ENCODE measurements around the gene KRTAP21-3. TPM values are rescaled to one million over a fixed set of nuclear protein-coding genes. Genes with fewer than 3 reads are reported as not detected.
"Not testable (repeated sequence)": the region's sequence is repeated elsewhere in the genome, so short reads cannot be mapped to it uniquely, and the experiment has no call there.

Gene KRTAP21-3
- total RNA-seq (not detected), polyA plus RNA-seq (ENCODE audit: insufficient read depth, low read depth, low replicate concordance) (not detected)
- long read RNA-seq, donor 1 = 0 reads
- long read RNA-seq, donor 2 = 0 reads
- long read RNA-seq, donor 3 = 0 reads
- long read RNA-seq, donor 4 = 0 reads
- long read RNA-seq, donor 5 = 0 reads
- long read RNA-seq, donor 6 = 0 reads
- long read RNA-seq, donor 7 = 0 reads
- long read RNA-seq, donor 8 = 0 reads
- long read RNA-seq, donor 9 = 0 reads
- long read RNA-seq, donor 10 = 0 reads

- H3K9me3 ChIP-seq (ENCODE audit: control insufficient read depth in 2 of 3, insufficient read depth in 1 of 3, low read length in 3 of 3) = no peaks in the 10 kb centered on the region
- no peaks in the 10 kb centered on the region for H3K36me3 ChIP-seq (ENCODE audit: control insufficient read depth in 2 of 3, insufficient read depth in 3 of 3, low read length in 3 of 3)
- no peak within 1 kb of the TSS for H3K27ac ChIP-seq (ENCODE audit: low read depth in 2 of 2, low read length in 2 of 2)
- H3K4me1 ChIP-seq (ENCODE audit: control insufficient read depth in 2 of 3, insufficient read depth in 2 of 3, low read depth in 1 of 3, low read length in 3 of 3) = no peaks in the 10 kb centered on the region
- intact Hi-C loops (cut with DNase I) = no loop called here
- H3K27me3 ChIP-seq (ENCODE audit: control insufficient read depth, insufficient read depth, low read length) = no peaks in the 10 kb centered on the region
- no peak for DNase-seq
- no peak for TF ChIP-seq CTCF (IDR thresholded peaks at IDR 0.05; ENCODE audit: borderline replicate concordance, extremely low read depth, insufficient read depth)
- no peak within 1 kb of the TSS for H3K9ac ChIP-seq (ENCODE audit: low read length in 3 of 3)
- H3K4me3 ChIP-seq (ENCODE audit: low read length in 3 of 3) = no peak within 1 kb of the TSS
- FAIRE-seq = no peak
These were observed at the start of gene KRTAP21-3 for GRCh38 chr21:30718239-30718909. KRTAP21-3 (minus strand) TSS chr21:30718777; CDS start chr21:30718759, 18 bp downstream.

GRCh38 chr21:30760776-30761175 lies 42.2 kb upstream of the KRTAP21-3 start:
- intact Hi-C loops (cut with DNase I) = no loop called here
- Histone ChIP-seq H3K27ac (ENCODE audit: low read depth in 2 of 2, low read length in 2 of 2) (no peak overlapping the region), H3K4me1 (ENCODE audit: control insufficient read depth in 2 of 3, insufficient read depth in 2 of 3, low read depth in 1 of 3, low read length in 3 of 3) (no peaks in the 10 kb centered on the region), H3K9ac (ENCODE audit: low read length in 3 of 3) (no peak overlapping the region), H3K4me3 (ENCODE audit: low read length in 3 of 3) (no peak overlapping the region), H3K27me3 (ENCODE audit: control insufficient read depth, insufficient read depth, low read length) (no peaks in the 10 kb centered on the region), H3K36me3 (ENCODE audit: control insufficient read depth in 2 of 3, insufficient read depth in 3 of 3, low read length in 3 of 3) (no peaks in the 10 kb centered on the region), H3K9me3 (ENCODE audit: control insufficient read depth in 2 of 3, insufficient read depth in 1 of 3, low read length in 3 of 3) (no peaks in the 10 kb centered on the region)
- no peak for TF ChIP-seq CTCF (IDR thresholded peaks at IDR 0.05; ENCODE audit: borderline replicate concordance, extremely low read depth, insufficient read depth)
- FAIRE-seq (no peak), DNase-seq (no peak)

- no peaks in the 10 kb centered on the region for H3K36me3 ChIP-seq (ENCODE audit: control insufficient read depth in 2 of 3, insufficient read depth in 3 of 3, low read length in 3 of 3)
These were observed 39.7 kb upstream of the KRTAP21-3 start for GRCh38 chr21:30758306-30758705.

GRCh38 chr21:30755328-30755727 lies 36.8 kb upstream of the KRTAP21-3 start, which contains the start of gene KRTAP21-1:
KRTAP21-1 (minus strand) TSS chr21:30755428; CDS start chr21:30755378, 50 bp downstream.
- H3K4me1 ChIP-seq (ENCODE audit: control insufficient read depth in 2 of 3, insufficient read depth in 2 of 3, low read depth in 1 of 3, low read length in 3 of 3); FAIRE-seq; H3K36me3 ChIP-seq (ENCODE audit: control insufficient read depth in 2 of 3, insufficient read depth in 3 of 3, low read length in 3 of 3); H3K27ac ChIP-seq (ENCODE audit: low read depth in 2 of 2, low read length in 2 of 2); intact Hi-C loops (cut with DNase I); H3K9me3 ChIP-seq (ENCODE audit: control insufficient read depth in 2 of 3, insufficient read depth in 1 of 3, low read length in 3 of 3); DNase-seq; H3K9ac ChIP-seq (ENCODE audit: low read length in 3 of 3); H3K4me3 ChIP-seq (ENCODE audit: low read length in 3 of 3); H3K27me3 ChIP-seq (ENCODE audit: control insufficient read depth, insufficient read depth, low read length): not testable (repeated sequence)

More at GRCh38 chr21:30758306-30758705, 39.7 kb upstream of the KRTAP21-3 start:
- Histone ChIP-seq H3K9me3 (ENCODE audit: control insufficient read depth in 2 of 3, insufficient read depth in 1 of 3, low read length in 3 of 3) (no peaks in the 10 kb centered on the region), H3K27ac (ENCODE audit: low read depth in 2 of 2, low read length in 2 of 2) (no peak overlapping the region), H3K27me3 (ENCODE audit: control insufficient read depth, insufficient read depth, low read length) (no peaks in the 10 kb centered on the region), H3K9ac (ENCODE audit: low read length in 3 of 3) (no peak overlapping the region), H3K4me1 (ENCODE audit: control insufficient read depth in 2 of 3, insufficient read depth in 2 of 3, low read depth in 1 of 3, low read length in 3 of 3) (no peaks in the 10 kb centered on the region), H3K4me3 (ENCODE audit: low read length in 3 of 3) (no peak overlapping the region)
- no peak for TF ChIP-seq CTCF (IDR thresholded peaks at IDR 0.05; ENCODE audit: borderline replicate concordance, extremely low read depth, insufficient read depth)
- FAIRE-seq = no peak
- peak in 1 of 5 donors; percentile 6 for DNase-seq
- intact Hi-C loops (cut with DNase I) = no loop called here

All from kidney (tissue), 22 donors.